ENCODE data around the gene PNMT. TPM values are rescaled to one million over a fixed set of nuclear protein-coding genes. Genes with fewer than 3 reads are reported as not detected.

Gene PNMT, protein sequence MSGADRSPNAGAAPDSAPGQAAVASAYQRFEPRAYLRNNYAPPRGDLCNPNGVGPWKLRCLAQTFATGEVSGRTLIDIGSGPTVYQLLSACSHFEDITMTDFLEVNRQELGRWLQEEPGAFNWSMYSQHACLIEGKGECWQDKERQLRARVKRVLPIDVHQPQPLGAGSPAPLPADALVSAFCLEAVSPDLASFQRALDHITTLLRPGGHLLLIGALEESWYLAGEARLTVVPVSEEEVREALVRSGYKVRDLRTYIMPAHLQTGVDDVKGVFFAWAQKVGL
- total RNA-seq: 0.25 TPM in 1 of 2 replicates, not detected in the other

GRCh38 chr17:39667945-39668924, at the start of gene PNMT:
TSS of gene PNMT (plus strand) at chr17:39668453. CDS start at chr17:39668476, 23 bp downstream.
- DNase-seq (ENCODE audit: low read depth): no peak

DNA sequence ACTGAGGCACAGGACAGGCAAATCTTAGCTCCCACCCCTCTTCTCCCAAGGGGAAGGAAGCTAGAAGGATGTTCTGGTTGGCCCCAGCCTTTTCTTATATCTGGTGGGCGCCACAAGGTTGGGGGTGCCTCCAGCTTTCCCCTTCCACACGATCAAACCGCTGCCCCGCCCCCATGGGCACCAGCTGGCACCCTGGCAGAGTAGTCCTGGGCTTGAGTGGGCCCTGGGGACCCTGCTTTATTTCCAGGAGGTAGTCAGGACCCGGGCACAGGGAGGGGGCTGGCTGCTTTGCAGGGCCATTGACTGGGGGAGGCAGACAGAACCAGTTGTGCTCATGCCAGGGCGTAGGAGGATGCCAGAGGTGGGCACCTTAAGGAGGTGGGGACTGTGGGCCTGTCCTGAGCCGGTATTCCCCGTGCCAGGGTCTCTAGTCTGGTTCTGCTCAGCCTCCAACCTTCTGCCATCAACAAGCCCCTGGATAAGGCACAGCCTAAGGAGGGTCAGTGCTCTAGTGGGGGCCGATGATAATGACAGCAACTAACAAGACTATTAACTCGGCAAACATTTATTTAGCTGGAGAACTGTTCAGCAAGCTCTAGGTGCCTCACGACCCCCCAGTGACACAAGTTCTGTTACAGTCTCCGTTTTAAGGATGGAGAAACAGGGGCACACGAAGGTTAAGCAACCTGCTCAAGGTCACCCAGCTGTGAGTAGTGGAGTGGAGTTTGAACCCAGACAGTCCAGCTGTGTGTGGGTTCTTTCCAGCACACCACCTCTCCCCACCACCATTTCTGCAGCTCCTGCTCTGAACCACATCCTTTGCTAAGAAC, 49.1 kb upstream of the PNMT start:
- no peak for DNase-seq (ENCODE audit: low read depth)

GRCh38 chr17:39619786-39620101, 48.5 kb upstream of the PNMT start:
- DNase-seq (ENCODE audit: low read depth): no peak

GRCh38 chr17:39621523-39622379, 46.5 kb upstream of the PNMT start:
- peak; percentile 52 for DNase-seq (ENCODE audit: low read depth)

- DNase-seq (ENCODE audit: low read depth): no peak
Measured at GRCh38 chr17:39622380-39623006, 45.8 kb upstream of the PNMT start.

DNA sequence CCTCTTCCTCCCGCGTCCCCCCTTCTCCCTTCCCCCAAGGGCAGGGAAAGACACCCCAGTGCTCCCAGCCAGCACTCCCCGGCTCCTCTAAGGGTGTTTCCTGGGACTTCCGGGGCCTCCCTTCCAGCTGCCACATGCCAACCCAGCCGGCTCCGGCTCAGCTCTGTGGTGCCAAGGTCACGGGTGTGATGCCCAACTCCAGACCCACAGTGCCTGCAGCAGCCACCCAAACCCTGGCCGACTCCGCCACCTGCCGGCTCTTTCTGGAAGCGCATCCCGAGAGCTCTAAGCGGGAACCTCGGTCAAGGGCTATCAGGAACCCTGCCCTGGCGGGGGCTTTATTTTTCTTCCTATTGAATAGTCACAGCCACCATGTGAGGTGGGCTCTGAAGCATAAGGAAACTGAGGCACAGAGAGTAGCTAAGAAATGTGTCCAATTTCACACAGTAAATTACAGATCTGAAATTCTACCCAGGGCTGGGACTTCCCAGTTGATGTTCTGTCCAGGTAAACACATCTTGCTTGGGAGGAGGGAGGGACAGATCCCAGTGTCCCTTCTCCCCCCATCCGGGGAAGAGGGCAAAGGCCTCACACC, 44.8 kb upstream of the PNMT start:
- DNase-seq (ENCODE audit: low read depth): peak; percentile 42

DNA sequence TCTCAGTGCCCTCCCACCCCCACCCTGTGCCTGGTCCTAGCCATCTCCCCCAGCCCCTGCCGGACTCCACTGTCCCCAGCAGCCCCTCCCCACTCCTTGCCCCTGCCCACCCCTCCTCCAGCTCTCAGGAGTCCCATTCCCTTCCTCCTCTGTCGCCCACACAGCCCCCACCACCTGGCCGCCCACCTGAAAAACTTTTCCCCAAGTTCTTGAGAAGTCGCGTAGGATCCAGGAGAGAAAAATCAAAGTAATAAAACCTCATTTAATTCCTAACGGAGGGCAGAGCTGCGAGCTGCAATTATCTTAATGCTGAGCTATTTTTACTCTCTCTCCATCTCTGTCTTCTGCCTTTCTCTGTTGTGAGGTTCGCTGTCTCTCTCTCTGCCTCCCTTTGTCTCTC, 43.9 kb upstream of the PNMT start:
- DNase-seq (ENCODE audit: low read depth): no peak

DNA sequence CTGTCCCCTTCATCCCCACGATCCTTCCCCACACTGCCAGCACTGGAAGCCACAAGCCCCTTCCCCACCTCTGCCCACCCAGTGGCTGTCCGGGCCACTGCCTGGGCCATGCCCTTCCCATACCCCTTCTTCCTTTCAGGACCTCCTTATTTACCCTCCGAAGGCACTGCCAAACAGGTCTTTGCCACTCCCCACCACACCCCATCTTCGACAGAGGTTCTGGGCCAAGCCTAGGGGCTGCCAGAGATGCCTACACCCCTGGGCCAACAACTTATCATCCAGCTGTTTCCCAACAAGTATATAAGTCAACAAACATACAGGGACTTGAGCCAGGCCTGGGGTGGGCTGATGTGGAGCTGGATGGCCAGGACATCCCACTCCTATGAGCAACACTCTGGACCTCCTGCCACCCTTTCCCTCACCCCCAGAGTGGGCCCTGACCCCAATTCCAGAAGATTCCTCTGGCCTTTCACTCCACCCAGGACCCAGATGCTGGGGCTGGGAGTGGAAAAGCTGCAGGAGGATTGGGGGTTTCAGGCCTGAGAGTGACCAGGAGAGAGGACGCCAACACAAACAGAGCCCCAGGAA, 43.0 kb upstream of the PNMT start:
- DNase-seq (ENCODE audit: low read depth): no peak

DNA sequence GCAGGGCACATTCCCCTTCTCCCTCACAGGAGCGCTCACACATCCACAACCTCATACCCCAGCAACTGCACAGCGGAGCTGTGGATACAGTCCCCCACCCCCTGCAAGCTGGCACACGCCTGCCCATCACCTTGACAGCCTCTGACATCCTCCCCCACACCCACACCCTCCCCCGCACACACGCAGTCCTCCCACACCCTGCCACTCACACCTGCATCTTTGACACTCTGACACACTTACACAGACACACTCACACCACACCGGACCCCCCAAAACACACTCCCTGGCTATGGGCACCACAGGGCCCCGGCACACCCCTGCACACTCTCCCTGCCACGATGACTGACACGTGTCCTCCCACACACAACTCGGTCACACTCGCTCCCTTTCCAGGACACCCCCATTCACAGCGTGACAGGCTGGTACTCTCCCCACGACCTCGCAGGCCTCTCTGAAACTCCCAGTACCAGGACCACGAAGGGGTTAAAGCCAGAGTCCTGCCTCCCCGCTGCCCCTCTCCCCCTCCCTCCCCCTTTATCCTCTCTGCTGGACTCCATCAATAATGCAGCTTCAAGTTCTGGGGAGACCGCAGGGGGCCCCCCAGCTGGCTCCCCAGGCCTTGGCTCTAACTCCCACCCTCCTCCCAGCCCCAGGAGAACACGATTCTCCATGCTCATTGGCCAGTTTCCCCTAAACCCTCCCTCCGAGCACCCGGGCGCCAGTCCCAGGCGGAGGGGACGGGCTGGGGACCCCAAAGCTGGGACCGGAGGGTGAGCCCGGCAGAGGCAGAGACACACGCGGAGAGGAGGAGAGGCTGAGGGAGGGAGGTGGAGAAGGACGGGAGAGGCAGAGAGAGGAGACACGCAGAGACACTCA, 41.8 kb upstream of the PNMT start, which contains the start of gene PPP1R1B:
Gene PPP1R1B (plus strand): TSS at position 782 of the 876 bp plus-strand sequence. CDS start 441 bp downstream, outside the sequence.
- DNase-seq (ENCODE audit: low read depth): no peak

DNA sequence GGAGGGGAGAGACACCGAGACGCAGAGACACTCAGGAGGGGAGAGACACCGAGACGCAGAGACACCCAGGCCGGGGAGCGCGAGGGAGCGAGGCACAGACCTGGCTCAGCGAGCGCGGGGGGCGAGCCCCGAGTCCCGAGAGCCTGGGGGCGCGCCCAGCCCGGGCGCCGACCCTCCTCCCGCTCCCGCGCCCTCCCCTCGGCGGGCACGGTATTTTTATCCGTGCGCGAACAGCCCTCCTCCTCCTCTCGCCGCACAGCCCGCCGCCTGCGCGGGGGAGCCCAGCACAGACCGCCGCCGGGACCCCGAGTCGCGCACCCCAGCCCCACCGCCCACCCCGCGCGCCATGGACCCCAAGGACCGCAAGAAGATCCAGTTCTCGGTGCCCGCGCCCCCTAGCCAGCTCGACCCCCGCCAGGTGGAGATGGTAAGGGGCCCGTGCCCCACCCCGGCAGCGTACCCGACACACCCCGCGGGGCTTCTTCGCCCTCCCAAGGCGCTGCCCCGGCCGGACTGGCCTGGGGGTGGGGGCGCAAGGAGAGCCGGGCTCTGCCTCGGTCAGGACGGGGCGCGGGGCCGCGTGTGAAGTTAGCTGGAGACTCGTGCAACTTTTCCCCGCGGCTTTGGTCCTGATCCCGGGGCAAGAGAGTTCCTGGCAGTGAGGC, 41.1 kb upstream of the PNMT start:
- DNase-seq (ENCODE audit: low read depth): no peak

DNA sequence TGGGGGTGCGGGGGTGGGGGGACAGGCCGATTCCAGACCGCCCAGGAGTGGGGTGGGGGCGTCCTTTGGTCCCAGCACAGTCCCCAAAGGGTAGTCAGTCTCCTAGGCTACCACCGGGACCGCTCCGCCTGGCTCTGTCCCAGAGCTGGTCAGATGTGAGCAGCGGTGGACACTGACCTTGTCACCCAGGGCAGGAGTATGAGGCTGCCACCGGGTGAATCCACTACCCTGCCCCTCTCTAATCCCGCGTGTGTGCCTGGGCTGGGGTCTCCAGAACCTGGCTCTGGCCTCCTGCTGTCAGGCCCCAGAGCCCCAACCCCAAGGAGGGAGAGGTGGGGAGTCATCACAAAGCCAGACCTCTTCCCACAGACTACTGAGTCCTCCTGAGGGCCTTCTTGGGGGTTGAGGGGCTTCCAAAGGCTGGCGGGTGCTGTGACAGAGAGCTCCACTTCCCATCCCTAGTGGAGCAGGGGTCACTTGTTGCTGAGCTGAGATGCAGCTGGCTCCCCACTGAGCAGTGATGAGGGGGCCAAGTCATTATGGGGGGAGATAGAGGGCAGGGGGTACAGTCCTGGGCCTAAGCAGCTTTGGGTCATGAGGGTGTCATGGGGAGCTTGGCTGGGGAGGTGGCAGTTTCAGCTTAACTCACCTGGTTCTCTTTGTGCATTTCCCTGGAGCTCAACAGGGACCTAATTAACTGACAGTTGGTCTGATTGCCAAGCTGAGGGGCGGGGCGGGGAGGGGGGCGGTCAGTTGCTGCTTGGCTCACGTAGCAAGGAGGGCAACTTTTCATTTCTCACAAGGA, 40.3 kb upstream of the PNMT start:
- DNase-seq (ENCODE audit: low read depth): no peak

DNA sequence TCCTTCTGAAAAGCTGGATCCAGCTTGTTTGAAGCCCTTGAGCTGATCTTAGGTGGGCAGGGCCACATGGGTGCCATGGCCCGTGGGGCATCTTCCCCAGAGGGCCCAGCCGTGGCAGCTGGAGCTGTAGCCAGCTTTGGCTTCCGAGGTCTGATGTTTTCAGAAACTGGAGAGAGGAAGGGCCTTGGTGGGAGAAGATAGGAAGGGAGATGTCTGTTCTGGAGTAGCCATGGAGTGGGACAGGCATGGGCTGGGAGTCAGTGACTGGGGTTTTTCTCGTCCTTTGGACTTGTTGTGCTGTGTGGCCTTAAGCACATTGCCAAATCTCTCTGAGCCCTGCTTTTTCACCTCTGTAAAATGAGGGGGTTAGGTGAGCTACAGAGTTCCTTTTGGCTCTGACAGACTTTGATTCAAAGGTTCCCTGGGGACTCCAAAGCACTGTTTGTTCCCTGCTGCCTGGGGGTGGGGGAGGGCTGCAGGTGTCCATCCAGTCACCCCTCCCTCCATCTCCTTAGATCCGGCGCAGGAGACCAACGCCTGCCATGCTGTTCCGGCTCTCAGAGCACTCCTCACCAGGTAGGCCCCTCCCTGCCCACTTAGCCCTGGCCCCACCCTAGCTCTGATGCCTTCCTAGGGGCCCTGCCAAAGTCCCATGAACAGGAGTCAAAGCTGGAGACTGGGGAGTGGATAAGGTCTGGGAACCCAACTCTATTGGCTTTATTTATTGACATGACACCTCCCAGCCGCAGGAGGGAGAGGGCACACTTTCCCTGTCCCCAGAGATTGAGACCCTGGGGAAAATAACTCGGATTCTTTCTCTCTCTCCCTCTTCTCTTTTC, 39.4 kb upstream of the PNMT start:
- no peak for DNase-seq (ENCODE audit: low read depth)

DNA sequence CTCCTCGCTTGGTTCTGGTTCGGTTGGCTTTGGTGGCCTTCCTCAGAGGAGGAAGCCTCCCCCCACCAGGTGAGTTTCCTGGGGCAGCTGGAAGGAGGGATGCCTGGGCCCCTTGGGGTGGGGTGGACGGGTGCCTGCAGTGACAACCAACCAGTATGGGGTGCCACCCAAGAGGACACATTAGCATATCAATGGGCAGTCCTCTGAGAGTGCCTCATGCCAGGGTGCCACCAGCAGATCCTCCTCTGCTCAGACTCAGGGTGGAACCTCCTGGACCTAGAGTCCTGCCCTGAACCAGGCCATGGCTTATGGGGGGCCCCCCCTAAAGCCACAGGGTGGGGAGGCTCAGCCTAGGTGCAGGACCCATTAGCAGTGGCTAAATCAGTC, 38.8 kb upstream of the PNMT start:
- DNase-seq (ENCODE audit: low read depth): no peak

DNA sequence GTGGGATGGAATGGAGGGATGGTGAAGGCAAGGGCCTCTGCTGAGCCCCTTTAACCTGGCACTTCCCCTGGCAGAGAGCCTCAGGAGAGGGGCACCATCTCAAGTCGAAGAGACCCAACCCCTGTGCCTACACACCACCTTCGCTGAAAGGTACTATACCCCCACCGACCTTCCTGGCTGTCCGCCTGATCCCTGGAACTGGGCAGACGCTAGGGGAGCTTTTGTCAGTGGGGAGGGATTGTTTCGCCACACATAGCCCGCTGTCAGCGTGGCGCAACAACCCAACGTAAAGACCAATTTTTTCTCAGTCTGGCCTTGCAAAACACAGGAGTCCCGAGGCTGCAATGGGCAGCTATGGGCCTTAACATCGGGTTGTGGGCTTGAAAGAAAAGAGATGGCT, 38.4 kb upstream of the PNMT start:
- DNase-seq (ENCODE audit: low read depth): no peak

GRCh38 chr17:39631403-39631802, 36.9 kb upstream of the PNMT start:
- DNase-seq (ENCODE audit: low read depth): peak; percentile 33

GRCh38 chr17:39632153-39632941, 35.9 kb upstream of the PNMT start:
- no peak for DNase-seq (ENCODE audit: low read depth)

Data from renal cortical epithelial cell (primary cell).